HepG2 (cell line): Measurements from ENCODE around the gene UBE2O. TPM values are rescaled to one million over a fixed set of nuclear protein-coding genes. Genes with fewer than 3 reads are reported as not detected.

ENCODE experiments used
- ARHGAP35 ChIP-seq: sonication (generic); formaldehyde crosslinking; IDR thresholded peaks from 2 replicates; pipeline ENCODE4 v1.9.0; 2022; ENCODE audit warnings: mild to moderate bottlenecking, inconsistent platforms, moderate library complexity, missing genetic modification reagents, borderline replicate concordance
- ATM ChIP-seq: fragments of 450-650 bp; IDR thresholded peaks from 2 replicates; pipeline ENCODE4 v1.7.1; 2017; ENCODE audit warnings: mild to moderate bottlenecking, borderline replicate concordance
- CBX1 ChIP-seq: IDR thresholded peaks from one replicate; pipeline ENCODE4 v1.6.1; 2016; ENCODE audit warnings: antibody characterized with exemption, low read depth
- CTCF ChIP-seq: sonication (generic); formaldehyde crosslinking; IDR thresholded peaks from 2 replicates; pipeline ENCODE4 v1.5.0; 2020; ENCODE audit warnings: mild to moderate bottlenecking, missing genetic modification reagents, moderate library complexity
- DPF2 ChIP-seq: sonication (generic); formaldehyde crosslinking; IDR thresholded peaks from 2 replicates; pipeline ENCODE4 v1.4.0; 2020; ENCODE audit warnings: mild to moderate bottlenecking, low read depth, missing genetic modification reagents, borderline replicate concordance
- DRAP1 ChIP-seq: IDR thresholded peaks from 2 replicates; pipeline ENCODE4 v1.6.1; 2016; ENCODE audit warnings: missing genetic modification reagents, missing compliant biosample characterization
- GTF3A ChIP-seq: sonication (generic); formaldehyde crosslinking; conservative IDR thresholded peaks from 2 replicates; pipeline ENCODE4 v1.4.0; 2020; ENCODE audit warnings: mild to moderate bottlenecking, missing genetic modification reagents
- MAFG ChIP-seq: sonication (generic); formaldehyde crosslinking; IDR thresholded peaks from 2 replicates; pipeline ENCODE4 v1.5.1; 2020; ENCODE audit warnings: mild to moderate bottlenecking, missing genetic modification reagents
- RFX5 ChIP-seq: IDR thresholded peaks from 2 replicates; pipeline ENCODE4 v1.6.1; 2011; ENCODE audit warnings: low read depth, low read length, improper control_type of control experiment
- SKIL ChIP-seq: sonication (generic); formaldehyde crosslinking; IDR thresholded peaks from 2 replicates; pipeline ENCODE4 v1.8.0; 2022; ENCODE audit warnings: missing genetic modification reagents, mild to moderate bottlenecking, moderate library complexity, borderline replicate concordance
- SMAD9 ChIP-seq: sonication (generic); formaldehyde crosslinking; IDR thresholded peaks from 2 replicates; pipeline ENCODE4 v1.5.1; 2020; ENCODE audit warnings: mild to moderate bottlenecking, missing genetic modification reagents
- SP2 ChIP-seq: sonication (generic); formaldehyde crosslinking; IDR thresholded peaks from 2 replicates; pipeline ENCODE4 v1.5.1; 2020; ENCODE audit warnings: mild to moderate bottlenecking, missing genetic modification reagents
- TCF7 ChIP-seq: sonication (generic); IDR thresholded peaks from 2 replicates; pipeline ENCODE4 v1.6.1; 2016; ENCODE audit warnings: antibody characterized with exemption, low read depth
- THAP8 ChIP-seq: sonication (generic); formaldehyde crosslinking; IDR thresholded peaks from 2 replicates; pipeline ENCODE4 v1.5.1; 2020; ENCODE audit warnings: missing genetic modification reagents, mild to moderate bottlenecking, borderline replicate concordance
- TMF1 ChIP-seq: sonication (generic); formaldehyde crosslinking; IDR thresholded peaks from 2 replicates; pipeline ENCODE4 v1.8.1; 2022; ENCODE audit warnings: low read depth, missing genetic modification reagents
- TRIM24 ChIP-seq: sonication (generic); formaldehyde crosslinking; IDR thresholded peaks from 2 replicates; pipeline ENCODE4 v1.8.0; 2022; ENCODE audit warnings: mild to moderate bottlenecking, missing genetic modification reagents
- USF2 ChIP-seq, 2 experiments: sonication (generic) in 1 of 2; formaldehyde crosslinking in 1 of 2; IDR thresholded peaks; 2 replicates each; pipeline versions ENCODE4 v1.5.1 to v1.6.1; 2011 to 2020; ENCODE audit warnings: borderline replicate concordance in 1 of 2, low read depth in 1 of 2, low read length in 1 of 2, mild to moderate bottlenecking in 1 of 2, missing genetic modification reagents in 1 of 2, moderate library complexity in 1 of 2
- XBP1 ChIP-seq: sonication (generic); formaldehyde crosslinking; IDR thresholded peaks from 2 replicates; pipeline ENCODE4 v1.5.0; 2020; ENCODE audit warnings: missing genetic modification reagents
- ZNF326 ChIP-seq: sonication (generic); formaldehyde crosslinking; IDR thresholded peaks from 2 replicates; pipeline ENCODE4 v1.4.0; 2020; ENCODE audit warnings: missing genetic modification reagents, borderline replicate concordance
- ZNF337 ChIP-seq: sonication (generic); formaldehyde crosslinking; IDR thresholded peaks from 2 replicates; pipeline ENCODE4 v1.5.1; 2020; ENCODE audit warnings: missing genetic modification reagents, low read depth, mild to moderate bottlenecking, borderline replicate concordance
- ZNF740 ChIP-seq: sonication (generic); formaldehyde crosslinking; IDR thresholded peaks from 2 replicates; pipeline ENCODE4 v1.4.0; 2020; ENCODE audit warnings: missing genetic modification reagents
- ZNF792 ChIP-seq: IDR thresholded peaks from 2 replicates; pipeline ENCODE4 v1.6.1; 2016
- polyA plus RNA-seq, 8 experiments: library from polyadenylated mRNA; depleted of rRNA in 3 of 8; stranded (reverse) in 7 of 8; unstranded in 1 of 8; fragments of >200 nt; fragmentation: Illumina TruSeq in 4 of 8; extraction: Trizol in 4 of 8; gene quantifications; 2 replicates each; pipeline versions ENCODE4 v1.2.1 to v1.2.3, GENCODE V29; 2011 to 2016; ENCODE audit warnings: low read depth in 4 of 8, missing spikeins in 1 of 8, mixed read lengths in 1 of 8; ENCODE audit not compliant: insufficient read depth in 1 of 8
- total RNA-seq, 5 experiments: library from RNA; depleted of rRNA; stranded (reverse); fragments of >200 nt; fragmentation: Illumina TruSeq; extraction: Trizol; gene quantifications; 2 replicates each; pipeline ENCODE4 v1.2.3, GENCODE V29; 2016; ENCODE audit warnings: low read depth in 1 of 5

Gene UBE2O
- total and polyA plus RNA-seq, 2 of the 13 experiments (the other 11 are each of a cell fraction or from before 2014, with no cell fraction given): 21.5 to 23.5 TPM

- peak; percentile 86 for TF ChIP-seq SKIL (CRISPR knock-in tag)
- TF ChIP-seq SMAD9 (CRISPR knock-in tag): no peak
- no peak for TF ChIP-seq XBP1 (CRISPR knock-in tag)
- no peak; the same call in 1 of the 2 replicates for TF ChIP-seq ARHGAP35
- TF ChIP-seq DPF2 (CRISPR knock-in tag): 0 out of 2 replicates have a peak, but pooled peaks have one; percentile 15
- TF ChIP-seq TCF7: no peak
- no peak for TF ChIP-seq SP2 (CRISPR knock-in tag)
- TF ChIP-seq DRAP1: peak; percentile 4; the same call in 1 of the 2 replicates
- peak; percentile 80 for TF ChIP-seq ZNF740 (CRISPR knock-in tag)
- TF ChIP-seq TRIM24 (CRISPR knock-in tag): no peak
- 0 out of 2 replicates have a peak, but pooled peaks have one; percentile 38 for TF ChIP-seq ZNF792
- TF ChIP-seq GTF3A: no peak
- no peak; the same call in 1 of the 2 replicates for TF ChIP-seq TMF1
- TF ChIP-seq ZNF337 (CRISPR knock-in tag): no peak
- TF ChIP-seq ATM: no peak
- no peak; the same call in 1 of the 2 replicates for TF ChIP-seq CTCF (CRISPR knock-in tag)
- peak; percentile 77; the same call in 1 of the 2 replicates for TF ChIP-seq ZNF326 (CRISPR knock-in tag)
- no peak for TF ChIP-seq USF2 (IDR thresholded peaks at IDR 0.05; ENCODE audit: low read depth, low read length)
- TF ChIP-seq USF2 (CRISPR knock-in tag; IDR thresholded peaks at IDR 0.05; ENCODE audit: borderline replicate concordance): no peak
- no peak; the same call in 1 of the 2 replicates for TF ChIP-seq THAP8 (CRISPR knock-in tag)
- TF ChIP-seq CBX1: peak; percentile 7
- TF ChIP-seq RFX5: no peak
- peak; percentile 53; the same call in 1 of the 2 replicates for TF ChIP-seq MAFG (CRISPR knock-in tag)
Measured at GRCh38 chr17:76382803-76383545, 70.0 kb downstream of the UBE2O start (continued).
